ENCODE measurements around the gene GPATCH1.

- TF ChIP-seq ZNF2 (tag by site-specific recombination; IDR thresholded peaks at IDR 0.05): no peak
- TF ChIP-seq TCF7L2 (IDR thresholded peaks at IDR 0.05; ENCODE audit: borderline replicate concordance, low read depth, low read length): no peak
- TF ChIP-seq CTCF (tag by site-specific recombination; IDR thresholded peaks at IDR 0.05): no peak
- TF ChIP-seq MZF1 (tag by site-specific recombination; IDR thresholded peaks at IDR 0.05; ENCODE audit: borderline replicate concordance): no peak
Measured at GRCh38 chr19:33159893-33160292, 78.9 kb downstream of the GPATCH1 start.
